GM21423 (cell line): ENCODE results near the gene TBX3.

Experiments used
- ATAC-seq: cut with Tn5 transposase; IDR thresholded peaks from one replicate; pipeline ENCODE4 v1.9.1; 2021; ENCODE audit warnings: mild to moderate bottlenecking, moderate library complexity; ENCODE audit not compliant: unreplicated experiment

The TBX3 gene

DNA sequence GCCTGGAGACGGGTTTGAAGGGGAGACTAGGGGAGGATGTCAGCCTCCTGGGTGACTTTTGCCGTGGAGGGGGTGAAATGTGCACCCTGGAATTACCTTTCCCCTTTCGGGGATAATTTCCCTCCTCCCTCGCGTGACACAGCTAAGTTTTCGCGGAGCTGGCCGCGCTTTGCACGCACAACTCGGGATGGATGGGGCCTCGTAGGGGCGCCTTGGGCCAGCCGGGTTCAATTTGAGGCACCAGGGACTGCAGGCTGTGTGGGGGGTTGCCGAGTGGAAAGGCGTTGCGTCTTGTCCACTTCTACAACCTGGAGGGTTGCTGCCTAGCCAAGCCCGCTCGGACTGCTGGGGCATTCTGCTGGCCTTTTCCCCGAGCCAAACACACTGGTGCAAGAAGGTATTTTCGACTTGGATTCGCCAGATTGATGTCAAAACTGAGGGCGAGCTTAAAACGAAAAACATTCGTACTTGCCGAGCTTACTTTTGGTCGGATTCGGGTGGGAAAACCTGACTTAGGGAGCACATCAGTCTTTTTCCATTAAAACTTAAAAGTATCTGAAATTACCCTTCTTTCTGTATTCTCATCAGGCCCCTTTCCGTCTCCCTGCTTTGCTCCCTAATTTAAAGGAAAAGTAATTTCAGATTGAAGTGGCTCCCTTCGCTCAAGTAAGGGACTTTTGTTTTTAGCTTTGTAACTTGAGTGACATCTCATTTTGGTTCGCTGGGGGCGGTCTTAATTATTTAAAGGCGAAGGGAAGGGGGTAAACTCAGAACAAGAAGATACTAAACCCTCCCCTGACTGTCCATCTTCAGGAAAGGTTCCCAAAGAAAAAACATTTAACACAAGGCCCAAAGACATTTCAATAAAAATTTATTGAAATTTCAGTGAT is 14.3 kb downstream of the TBX3 start:
- no peak for ATAC-seq

- ATAC-seq: no peak
Measured at GRCh38 chr12:114668886-114669288, 15.1 kb downstream of the TBX3 start.

GRCh38 chr12:114668151-114668885 is 15.7 kb downstream of the TBX3 start:
- ATAC-seq: no peak

DNA sequence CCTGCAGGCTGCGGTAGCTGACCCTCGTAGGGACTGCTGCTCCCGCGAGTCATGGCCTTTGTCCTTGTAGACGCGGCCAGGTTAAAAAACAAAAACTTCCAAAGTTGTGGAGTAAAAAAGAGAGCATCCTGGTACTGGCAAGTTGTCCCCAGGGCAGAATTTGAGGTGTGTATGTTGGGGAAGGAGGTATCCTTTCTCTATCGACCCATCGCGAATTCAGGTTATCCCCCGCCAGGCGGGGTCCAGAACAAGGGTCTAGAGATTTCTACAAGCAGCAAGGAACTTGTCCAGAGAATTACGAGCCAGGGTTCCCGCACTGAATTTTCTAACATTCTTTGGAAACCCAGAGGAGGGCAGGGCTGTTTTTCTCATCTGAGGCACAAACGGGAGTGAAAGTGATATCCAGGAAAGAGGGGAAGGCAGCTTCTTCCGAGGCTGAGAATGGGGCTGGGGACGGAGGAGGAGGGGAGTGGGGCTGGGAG is 16.3 kb downstream of the TBX3 start:
- no peak for ATAC-seq

- no peak for ATAC-seq
Measured at GRCh38 chr12:114666746-114667668, 17.0 kb downstream of the TBX3 start.

GRCh38 chr12:114665411-114666260 is 18.3 kb downstream of the TBX3 start:
- ATAC-seq: no peak

- ATAC-seq: no peak
Measured at GRCh38 chr12:114664651-114665320, 19.2 kb downstream of the TBX3 start.

GRCh38 chr12:114662512-114663177 is 21.3 kb downstream of the TBX3 start:
- ATAC-seq: no peak

DNA sequence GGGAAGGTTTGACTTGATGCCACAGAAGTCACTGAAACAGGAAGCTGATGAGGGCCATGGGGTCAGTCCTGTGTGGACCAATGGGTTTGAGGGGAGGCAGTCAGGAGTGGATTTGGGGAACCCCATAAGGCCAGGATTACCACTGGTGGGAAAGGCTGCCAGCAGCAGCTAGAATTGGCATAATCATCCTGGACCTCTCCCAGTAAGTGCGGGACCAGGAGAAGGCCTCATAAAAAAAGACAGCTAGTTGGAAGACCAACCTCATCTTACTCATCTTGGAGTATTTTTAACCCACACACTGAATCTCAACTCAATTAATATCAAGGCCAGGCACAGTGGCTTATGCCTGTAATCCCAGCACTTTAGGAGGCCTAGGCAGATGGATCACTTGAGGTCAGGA is 22.7 kb downstream of the TBX3 start:
- no peak for ATAC-seq

DNA sequence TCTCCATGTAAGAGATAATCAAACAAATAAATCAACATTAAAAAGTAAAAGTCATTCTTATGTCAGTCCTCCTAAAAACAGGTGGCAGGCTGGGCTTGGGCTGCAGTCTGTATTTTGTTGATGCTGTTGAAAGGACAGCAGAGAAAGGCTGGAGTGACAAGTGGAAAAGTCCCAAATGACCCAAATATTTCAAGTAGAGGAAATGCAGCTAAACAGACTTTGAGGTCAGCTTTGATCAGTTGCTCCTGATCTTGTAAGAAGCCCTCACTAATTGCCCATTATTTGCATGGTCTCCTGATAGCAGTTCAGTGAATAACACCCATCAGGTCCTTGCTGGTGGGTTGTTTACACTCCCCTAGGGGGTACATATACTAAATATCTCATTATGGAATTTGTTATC is 24.9 kb downstream of the TBX3 start:
- ATAC-seq: no peak

GRCh38 chr12:114658002-114658441 is 26.0 kb downstream of the TBX3 start:
- no peak for ATAC-seq

GRCh38 chr12:114657597-114657920 is 26.4 kb downstream of the TBX3 start:
- no peak for ATAC-seq

- ATAC-seq: no peak
Measured at GRCh38 chr12:114656906-114657596, 26.9 kb downstream of the TBX3 start.

- ATAC-seq: no peak
Measured at GRCh38 chr12:114655934-114656749, 27.8 kb downstream of the TBX3 start.

GRCh38 chr12:114649585-114649984 is 34.4 kb downstream of the TBX3 start:
- no peak for ATAC-seq

GRCh38 chr12:114648711-114649110 is 35.3 kb downstream of the TBX3 start:
- no peak for ATAC-seq

DNA sequence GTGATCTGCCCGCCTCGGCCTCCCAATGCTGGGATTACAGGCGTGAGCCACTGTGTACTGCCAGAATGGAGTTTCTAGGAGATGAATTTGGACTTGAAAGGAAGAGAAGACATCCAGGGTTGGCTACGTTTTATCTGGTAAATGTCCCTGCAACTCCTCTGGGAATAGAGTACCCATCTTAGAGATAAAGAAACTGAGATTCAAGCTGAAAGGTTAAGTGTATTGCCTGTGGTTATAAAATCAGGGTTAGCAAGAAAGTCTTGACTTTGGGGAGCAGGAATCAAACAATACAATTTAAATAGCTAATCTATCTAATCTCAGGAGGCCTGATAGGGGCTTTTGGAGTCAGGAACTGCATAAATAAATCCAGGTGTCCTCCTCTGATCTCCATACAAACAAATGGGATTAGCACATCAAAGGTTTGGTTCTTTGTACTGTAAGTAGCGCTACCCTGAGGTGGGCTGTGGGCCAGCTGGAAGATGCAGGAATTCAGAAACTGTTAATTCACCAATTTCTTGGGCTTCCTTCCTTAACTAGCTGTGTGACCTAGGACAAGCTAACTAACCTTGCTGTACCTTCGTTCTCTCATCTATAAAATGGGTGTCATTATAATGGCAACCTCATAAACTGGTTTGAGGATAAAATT is 45.1 kb downstream of the TBX3 start:
- ATAC-seq: no peak
